GOT3 (cell line): ENCODE data around the gene HK2.
"Not testable (repeated sequence)": the region's sequence is repeated elsewhere in the genome, so short reads cannot be mapped to it uniquely, and the experiment has no call there.

Experiments used
- DNase-seq: peaks from one replicate; lab custom pipeline; 2025; ENCODE audit warnings: mixed read lengths; lab: John Stamatoyannopoulos, UW

HK2 gene

GRCh38 chr2:74833418-74834233 lies at the start of gene HK2:
TSS of gene HK2 (plus strand) at chr2:74834127. CDS start at chr2:74834581, 454 bp downstream.
- peak; percentile 52 for DNase-seq

GRCh38 chr2:74789271-74789670 lies 44.7 kb upstream of the HK2 start:
- DNase-seq, result no peak

GRCh38 chr2:74792282-74792681 lies 41.6 kb upstream of the HK2 start:
- no peak for DNase-seq

GRCh38 chr2:74794878-74795277 lies 39.0 kb upstream of the HK2 start:
- DNase-seq, result not testable (repeated sequence)

GRCh38 chr2:74806355-74806839 lies 27.5 kb upstream of the HK2 start:
- DNase-seq, result no peak

- no peak for DNase-seq
Observed at GRCh38 chr2:74806920-74807319, 27.0 kb upstream of the HK2 start.

- no peak for DNase-seq
Observed at GRCh38 chr2:74812787-74813590, 20.9 kb upstream of the HK2 start.

- no peak for DNase-seq
Observed at GRCh38 chr2:74814102-74814501, 19.8 kb upstream of the HK2 start.

GRCh38 chr2:74815941-74816340 lies 18.0 kb upstream of the HK2 start:
- no peak for DNase-seq

GRCh38 chr2:74816540-74817303 lies 17.2 kb upstream of the HK2 start:
- no peak for DNase-seq

- no peak for DNase-seq
Observed at GRCh38 chr2:74817304-74817675, 16.6 kb upstream of the HK2 start.

GRCh38 chr2:74819702-74820101 lies 14.2 kb upstream of the HK2 start:
- DNase-seq, result no peak

GRCh38 chr2:74821177-74822126 lies 12.5 kb upstream of the HK2 start:
- no peak for DNase-seq

GRCh38 chr2:74822771-74823566 lies 11.0 kb upstream of the HK2 start:
- DNase-seq, result no peak

GRCh38 chr2:74824679-74825078 lies 9.2 kb upstream of the HK2 start:
- DNase-seq, result no peak

GRCh38 chr2:74828543-74828942 lies 5.4 kb upstream of the HK2 start:
- DNase-seq, result no peak

GRCh38 chr2:74831693-74832530 lies 2.0 kb upstream of the HK2 start:
- no peak for DNase-seq

- not testable (repeated sequence) for DNase-seq
Observed at GRCh38 chr2:74834234-74834791, 386 bp downstream of the HK2 start.
